ENCODE data around the gene TUBGCP6. TPM values are rescaled to one million over a fixed set of nuclear protein-coding genes. Genes with fewer than 3 reads are reported as not detected.

Gene TUBGCP6
- total RNA-seq, 1 experiment from 2014 or later: 32.2 TPM

- DNase-seq (ENCODE audit: low spot score): no peak
Measured at GRCh38 chr22:50226063-50226874, 18.6 kb downstream of the TUBGCP6 start.

- DNase-seq (ENCODE audit: low spot score): no peak
Measured at GRCh38 chr22:50225200-50225969, 19.4 kb downstream of the TUBGCP6 start.

- DNase-seq (ENCODE audit: low spot score): no peak
Measured at GRCh38 chr22:50224071-50224470, 20.8 kb downstream of the TUBGCP6 start.

GRCh38 chr22:50222508-50222907 lies 22.3 kb downstream of the TUBGCP6 start:
- DNase-seq (ENCODE audit: low spot score): no peak

GRCh38 chr22:50221410-50222300 lies 23.2 kb downstream of the TUBGCP6 start:
- no peak for DNase-seq (ENCODE audit: low spot score)

- DNase-seq (ENCODE audit: low spot score): no peak
Measured at GRCh38 chr22:50220603-50221409, 24.0 kb downstream of the TUBGCP6 start.

- no peak for DNase-seq (ENCODE audit: low spot score)
Measured at GRCh38 chr22:50219800-50220602, 24.8 kb downstream of the TUBGCP6 start.

GRCh38 chr22:50218996-50219727 lies 25.7 kb downstream of the TUBGCP6 start:
- DNase-seq (ENCODE audit: low spot score): peak; percentile 43

- no peak for DNase-seq (ENCODE audit: low spot score)
Measured at GRCh38 chr22:50218153-50218995, 26.4 kb downstream of the TUBGCP6 start.

GRCh38 chr22:50217543-50218152 lies 27.2 kb downstream of the TUBGCP6 start:
- no peak for DNase-seq (ENCODE audit: low spot score)

GRCh38 chr22:50216684-50217520 lies 27.9 kb downstream of the TUBGCP6 start:
- no peak for DNase-seq (ENCODE audit: low spot score)

GRCh38 chr22:50216055-50216683 lies 28.7 kb downstream of the TUBGCP6 start:
- no peak for DNase-seq (ENCODE audit: low spot score)

GRCh38 chr22:50215297-50216054 lies 29.3 kb downstream of the TUBGCP6 start:
- no peak for DNase-seq (ENCODE audit: low spot score)

- DNase-seq (ENCODE audit: low spot score): no peak
Measured at GRCh38 chr22:50213263-50213662, 31.6 kb downstream of the TUBGCP6 start.

- DNase-seq (ENCODE audit: low spot score): no peak
Measured at GRCh38 chr22:50211147-50211546, 33.7 kb downstream of the TUBGCP6 start.
